GM21390 (cell line): ENCODE results near the gene CACNA2D1.
"Not testable (repeated sequence)": the region's sequence is repeated elsewhere in the genome, so short reads cannot be mapped to it uniquely, and the experiment has no call there.

ENCODE experiments used
- ATAC-seq: cut with Tn5 transposase; IDR thresholded peaks from one replicate; pipeline ENCODE4 v1.9.1; 2021; ENCODE audit not compliant: unreplicated experiment

CACNA2D1 gene

GRCh38 chr7:82393840-82394220, 49.7 kb downstream of the CACNA2D1 start:
- ATAC-seq, result no peak

- ATAC-seq, result no peak
Observed at GRCh38 chr7:82393076-82393839, 50.3 kb downstream of the CACNA2D1 start.

- no peak for ATAC-seq
Observed at GRCh38 chr7:82390936-82391335, 52.6 kb downstream of the CACNA2D1 start.

- no peak for ATAC-seq
Observed at GRCh38 chr7:82389876-82390275, 53.7 kb downstream of the CACNA2D1 start.

GRCh38 chr7:82388138-82388537, 55.4 kb downstream of the CACNA2D1 start:
- ATAC-seq, result no peak

GRCh38 chr7:82386571-82386970, 57.0 kb downstream of the CACNA2D1 start:
- not testable (repeated sequence) for ATAC-seq

- no peak for ATAC-seq
Observed at GRCh38 chr7:82384779-82385178, 58.8 kb downstream of the CACNA2D1 start.

GRCh38 chr7:82384051-82384464, 59.5 kb downstream of the CACNA2D1 start:
- ATAC-seq, result no peak

- ATAC-seq, result no peak
Observed at GRCh38 chr7:82382276-82382675, 61.3 kb downstream of the CACNA2D1 start.

GRCh38 chr7:82376739-82377138, 66.8 kb downstream of the CACNA2D1 start:
- ATAC-seq, result no peak

GRCh38 chr7:82375713-82376112, 67.9 kb downstream of the CACNA2D1 start:
- ATAC-seq, result no peak

- ATAC-seq, result no peak
Observed at GRCh38 chr7:82375129-82375528, 68.4 kb downstream of the CACNA2D1 start.

GRCh38 chr7:82373926-82374635, 69.5 kb downstream of the CACNA2D1 start:
- ATAC-seq, result no peak

GRCh38 chr7:82364671-82365070, 78.9 kb downstream of the CACNA2D1 start:
- ATAC-seq, result no peak

- no peak for ATAC-seq
Observed at GRCh38 chr7:82364048-82364447, 79.5 kb downstream of the CACNA2D1 start.

GRCh38 chr7:82362129-82362706, 81.4 kb downstream of the CACNA2D1 start:
- no peak for ATAC-seq

- no peak for ATAC-seq
Observed at GRCh38 chr7:82360591-82361368, 82.8 kb downstream of the CACNA2D1 start.

- ATAC-seq, result no peak
Observed at GRCh38 chr7:82359426-82359825, 84.2 kb downstream of the CACNA2D1 start.

- ATAC-seq, result no peak
Observed at GRCh38 chr7:82358923-82359322, 84.7 kb downstream of the CACNA2D1 start.

GRCh38 chr7:82358009-82358578, 85.5 kb downstream of the CACNA2D1 start:
- ATAC-seq, result no peak

- no peak for ATAC-seq
Observed at GRCh38 chr7:82348251-82348650, 95.3 kb downstream of the CACNA2D1 start.
